Endothelial cell of umbilical vein (primary cell): ENCODE results near the gene COX10.

Source experiments
- EZH2 ChIP-seq: IDR thresholded peaks from 2 replicates; pipeline ENCODE4 v1.6.1; 2012; ENCODE audit warnings: borderline replicate concordance, low read depth, mild to moderate bottlenecking, moderate library complexity, low read length, inconsistent platforms; ENCODE audit not compliant: severe bottlenecking
- FOS ChIP-seq: IDR thresholded peaks from 2 replicates; pipeline ENCODE4 v1.6.1; 2011; ENCODE audit warnings: mild to moderate bottlenecking, low read length, moderate library complexity, borderline replicate concordance; ENCODE audit not compliant: insufficient read depth
- GATA2 ChIP-seq: IDR thresholded peaks from 2 replicates; pipeline ENCODE4 v1.7.0; 2011; ENCODE audit warnings: low read depth, mild to moderate bottlenecking, moderate library complexity, mixed read lengths, low read length; ENCODE audit not compliant: insufficient read length, insufficient read depth
- JUN ChIP-seq: IDR thresholded peaks from 2 replicates; pipeline ENCODE4 v1.6.1; 2011; ENCODE audit warnings: borderline replicate concordance, low read depth; ENCODE audit not compliant: insufficient read length, insufficient read depth
- POLR2A ChIP-seq: IDR thresholded peaks from 2 replicates; pipeline ENCODE4 v1.6.1; 2012; ENCODE audit warnings: low read depth, mild to moderate bottlenecking, control low read depth, low read length
- POLR2AphosphoS5 ChIP-seq: IDR thresholded peaks from 2 replicates; pipeline ENCODE4 v1.6.1; 2012; ENCODE audit warnings: low read depth, mild to moderate bottlenecking, control low read depth, low read length, moderate library complexity; ENCODE audit not compliant: insufficient read depth
- TF ChIP-seq, protein P1 (sequence below), 2 donors: IDR thresholded peaks; 1 replicate in 1 of 2; 2 replicates in 1 of 2; pipeline ENCODE4 v1.5.1; 2011; ENCODE audit warnings: low read length in 2 of 2, mild to moderate bottlenecking in 2 of 2, moderate library complexity in 2 of 2, control low read depth in 1 of 2, inconsistent platforms in 1 of 2, low read depth in 1 of 2; ENCODE audit not compliant: insufficient read depth in 1 of 2; ENCODE audit errors: extremely low read depth in 1 of 2
- TF ChIP-seq, protein P2 (sequence below): IDR thresholded peaks from 2 replicates; pipeline ENCODE4 v1.6.1; 2011; ENCODE audit not compliant: insufficient read depth, insufficient read length

DNA sequence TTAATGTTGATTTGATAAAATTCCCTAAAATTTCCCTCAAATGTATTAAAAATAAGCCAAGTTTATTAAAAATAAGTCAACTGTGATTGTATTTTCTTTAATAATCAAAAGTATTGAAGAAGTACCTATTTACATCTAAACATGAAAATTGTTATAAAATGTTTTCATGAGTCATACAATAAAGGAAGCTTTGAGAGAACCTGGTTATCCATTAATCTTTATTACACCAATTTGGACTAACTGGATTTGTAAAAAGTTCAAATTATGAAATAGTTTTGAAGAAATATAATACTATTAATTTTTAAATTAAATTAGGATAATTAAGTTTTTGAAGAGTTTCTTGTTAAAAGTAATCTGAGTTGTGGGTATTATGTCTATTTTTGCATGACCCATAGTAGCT lies 63.8 kb downstream of the COX10 start:
- TF ChIP-seq, protein P1, sequence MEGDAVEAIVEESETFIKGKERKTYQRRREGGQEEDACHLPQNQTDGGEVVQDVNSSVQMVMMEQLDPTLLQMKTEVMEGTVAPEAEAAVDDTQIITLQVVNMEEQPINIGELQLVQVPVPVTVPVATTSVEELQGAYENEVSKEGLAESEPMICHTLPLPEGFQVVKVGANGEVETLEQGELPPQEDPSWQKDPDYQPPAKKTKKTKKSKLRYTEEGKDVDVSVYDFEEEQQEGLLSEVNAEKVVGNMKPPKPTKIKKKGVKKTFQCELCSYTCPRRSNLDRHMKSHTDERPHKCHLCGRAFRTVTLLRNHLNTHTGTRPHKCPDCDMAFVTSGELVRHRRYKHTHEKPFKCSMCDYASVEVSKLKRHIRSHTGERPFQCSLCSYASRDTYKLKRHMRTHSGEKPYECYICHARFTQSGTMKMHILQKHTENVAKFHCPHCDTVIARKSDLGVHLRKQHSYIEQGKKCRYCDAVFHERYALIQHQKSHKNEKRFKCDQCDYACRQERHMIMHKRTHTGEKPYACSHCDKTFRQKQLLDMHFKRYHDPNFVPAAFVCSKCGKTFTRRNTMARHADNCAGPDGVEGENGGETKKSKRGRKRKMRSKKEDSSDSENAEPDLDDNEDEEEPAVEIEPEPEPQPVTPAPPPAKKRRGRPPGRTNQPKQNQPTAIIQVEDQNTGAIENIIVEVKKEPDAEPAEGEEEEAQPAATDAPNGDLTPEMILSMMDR (IDR thresholded peaks at IDR 0.05; ENCODE audit: extremely low read depth in 1 of 2, insufficient read depth in 1 of 2, low read depth in 1 of 2, low read length in 2 of 2), result no peak
- TF ChIP-seq POLR2AphosphoS5, result no peak
- TF ChIP-seq POLR2A, result no peak
- TF ChIP-seq EZH2, result no peak
- TF ChIP-seq JUN, result no peak
- no peak for TF ChIP-seq FOS
- TF ChIP-seq GATA2, result no peak
- TF ChIP-seq, protein P2, sequence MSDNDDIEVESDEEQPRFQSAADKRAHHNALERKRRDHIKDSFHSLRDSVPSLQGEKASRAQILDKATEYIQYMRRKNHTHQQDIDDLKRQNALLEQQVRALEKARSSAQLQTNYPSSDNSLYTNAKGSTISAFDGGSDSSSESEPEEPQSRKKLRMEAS, result no peak
